Duodenal mucosa (tissue), 2 donors: Measurements from ENCODE around the gene DKK2.

Experiments used
- H3K27ac ChIP-seq: one replicate; pipeline ENCODE4 v1.7.0; 2013; ENCODE audit warnings: low read depth, low read length
- H3K27me3 ChIP-seq, 2 donors: one replicate each; pipeline ENCODE4 v1.7.0; 2013; ENCODE audit warnings: low read length in 2 of 2, control low read depth in 1 of 2; ENCODE audit not compliant: insufficient read depth in 2 of 2, control insufficient read depth in 1 of 2
- H3K36me3 ChIP-seq, 2 donors: one replicate each; pipeline ENCODE4 v1.7.0; 2013; ENCODE audit warnings: low read length in 2 of 2, control low read depth in 1 of 2; ENCODE audit not compliant: insufficient read depth in 2 of 2, control insufficient read depth in 1 of 2
- H3K4me1 ChIP-seq, 2 donors: one replicate each; pipeline ENCODE4 v1.7.0; 2013; ENCODE audit warnings: low read length in 2 of 2, control low read depth in 1 of 2; ENCODE audit not compliant: insufficient read depth in 2 of 2, control insufficient read depth in 1 of 2
- H3K4me3 ChIP-seq, 2 donors: one replicate each; pipeline ENCODE4 v1.7.0; 2013; ENCODE audit warnings: low read length in 2 of 2, low read depth in 1 of 2
- H3K9ac ChIP-seq, 2 donors: one replicate each; pipeline ENCODE4 v1.7.0; 2013; ENCODE audit warnings: low read length in 2 of 2, low read depth in 1 of 2
- H3K9me3 ChIP-seq, 2 donors: one replicate each; pipeline ENCODE4 v1.7.0; 2013; ENCODE audit warnings: low read length in 2 of 2, control low read depth in 1 of 2; ENCODE audit not compliant: control insufficient read depth in 1 of 2

DKK2 gene

GRCh38 chr4:106875340-106875739 lies 160.8 kb downstream of the DKK2 start:
- Histone ChIP-seq H3K27ac (no peak overlapping the region), H3K27me3 (no peaks in the 10 kb centered on the region), H3K4me3 (no peak overlapping the region), H3K4me1 (no peaks in the 10 kb centered on the region), H3K36me3 (no peaks in the 10 kb centered on the region), H3K9ac (no peak overlapping the region), H3K9me3 (peaks cover 0 to 3% of the 10 kb centered on the region in 2 donors)
